Measurements from ENCODE around the gene COPS7A.

COPS7A gene

DNA sequence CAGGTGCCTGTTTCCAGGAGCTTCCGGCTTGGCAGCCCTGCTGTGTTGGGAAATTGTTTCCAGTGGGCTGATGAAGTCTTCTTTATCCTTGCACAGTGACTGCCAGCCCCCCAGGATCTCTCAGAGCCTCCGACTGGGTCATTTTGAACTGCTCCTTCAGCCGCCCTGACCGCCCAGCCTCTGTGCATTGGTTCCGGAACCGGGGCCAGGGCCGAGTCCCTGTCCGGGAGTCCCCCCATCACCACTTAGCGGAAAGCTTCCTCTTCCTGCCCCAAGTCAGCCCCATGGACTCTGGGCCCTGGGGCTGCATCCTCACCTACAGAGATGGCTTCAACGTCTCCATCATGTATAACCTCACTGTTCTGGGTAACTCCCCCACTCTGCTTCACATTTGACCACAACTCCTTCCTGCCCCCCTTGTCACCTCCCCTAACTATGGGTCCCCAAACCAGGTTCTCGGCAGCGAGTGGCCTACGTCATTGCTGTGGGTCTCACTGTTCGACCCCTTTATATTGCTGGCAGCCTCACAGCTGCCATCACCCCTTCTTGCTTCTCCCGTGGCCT, 50.7 kb downstream of the COPS7A start:
- TF ChIP-seq, protein P1, sequence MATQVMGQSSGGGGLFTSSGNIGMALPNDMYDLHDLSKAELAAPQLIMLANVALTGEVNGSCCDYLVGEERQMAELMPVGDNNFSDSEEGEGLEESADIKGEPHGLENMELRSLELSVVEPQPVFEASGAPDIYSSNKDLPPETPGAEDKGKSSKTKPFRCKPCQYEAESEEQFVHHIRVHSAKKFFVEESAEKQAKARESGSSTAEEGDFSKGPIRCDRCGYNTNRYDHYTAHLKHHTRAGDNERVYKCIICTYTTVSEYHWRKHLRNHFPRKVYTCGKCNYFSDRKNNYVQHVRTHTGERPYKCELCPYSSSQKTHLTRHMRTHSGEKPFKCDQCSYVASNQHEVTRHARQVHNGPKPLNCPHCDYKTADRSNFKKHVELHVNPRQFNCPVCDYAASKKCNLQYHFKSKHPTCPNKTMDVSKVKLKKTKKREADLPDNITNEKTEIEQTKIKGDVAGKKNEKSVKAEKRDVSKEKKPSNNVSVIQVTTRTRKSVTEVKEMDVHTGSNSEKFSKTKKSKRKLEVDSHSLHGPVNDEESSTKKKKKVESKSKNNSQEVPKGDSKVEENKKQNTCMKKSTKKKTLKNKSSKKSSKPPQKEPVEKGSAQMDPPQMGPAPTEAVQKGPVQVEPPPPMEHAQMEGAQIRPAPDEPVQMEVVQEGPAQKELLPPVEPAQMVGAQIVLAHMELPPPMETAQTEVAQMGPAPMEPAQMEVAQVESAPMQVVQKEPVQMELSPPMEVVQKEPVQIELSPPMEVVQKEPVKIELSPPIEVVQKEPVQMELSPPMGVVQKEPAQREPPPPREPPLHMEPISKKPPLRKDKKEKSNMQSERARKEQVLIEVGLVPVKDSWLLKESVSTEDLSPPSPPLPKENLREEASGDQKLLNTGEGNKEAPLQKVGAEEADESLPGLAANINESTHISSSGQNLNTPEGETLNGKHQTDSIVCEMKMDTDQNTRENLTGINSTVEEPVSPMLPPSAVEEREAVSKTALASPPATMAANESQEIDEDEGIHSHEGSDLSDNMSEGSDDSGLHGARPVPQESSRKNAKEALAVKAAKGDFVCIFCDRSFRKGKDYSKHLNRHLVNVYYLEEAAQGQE (IDR thresholded peaks at IDR 0.05; ENCODE audit: insufficient read depth in 1 of 2, low read depth in 2 of 2, low read length in 2 of 2): no peak
- TF ChIP-seq SIN3A (IDR thresholded peaks at IDR 0.05; ENCODE audit: borderline replicate concordance, insufficient read depth, low read length) (no peak), POLR2AphosphoS5 (IDR thresholded peaks at IDR 0.05; ENCODE audit: low read depth, low read length) (no peak), TAF1 (IDR thresholded peaks at IDR 0.05; ENCODE audit: borderline replicate concordance, insufficient read depth, low read length) (no peak), FOXP2 (optimal IDR thresholded peaks at IDR 0.05; ENCODE audit: borderline replicate concordance, extremely low read depth, extremely low read length, insufficient read depth) (no peak)

GRCh38 chr12:6775185-6776174, 51.6 kb downstream of the COPS7A start:
- TF ChIP-seq SIN3A (IDR thresholded peaks at IDR 0.05; ENCODE audit: borderline replicate concordance, insufficient read depth, low read length): no peak
- TF ChIP-seq POLR2AphosphoS5 (IDR thresholded peaks at IDR 0.05; ENCODE audit: low read depth, low read length): no peak
- TF ChIP-seq, protein P1 (IDR thresholded peaks at IDR 0.05; ENCODE audit: insufficient read depth in 1 of 2, low read depth in 2 of 2, low read length in 2 of 2): no peak
- no peak for TF ChIP-seq TAF1 (IDR thresholded peaks at IDR 0.05; ENCODE audit: borderline replicate concordance, insufficient read depth, low read length)
- TF ChIP-seq FOXP2 (optimal IDR thresholded peaks at IDR 0.05; ENCODE audit: borderline replicate concordance, extremely low read depth, extremely low read length, insufficient read depth): no peak

DNA sequence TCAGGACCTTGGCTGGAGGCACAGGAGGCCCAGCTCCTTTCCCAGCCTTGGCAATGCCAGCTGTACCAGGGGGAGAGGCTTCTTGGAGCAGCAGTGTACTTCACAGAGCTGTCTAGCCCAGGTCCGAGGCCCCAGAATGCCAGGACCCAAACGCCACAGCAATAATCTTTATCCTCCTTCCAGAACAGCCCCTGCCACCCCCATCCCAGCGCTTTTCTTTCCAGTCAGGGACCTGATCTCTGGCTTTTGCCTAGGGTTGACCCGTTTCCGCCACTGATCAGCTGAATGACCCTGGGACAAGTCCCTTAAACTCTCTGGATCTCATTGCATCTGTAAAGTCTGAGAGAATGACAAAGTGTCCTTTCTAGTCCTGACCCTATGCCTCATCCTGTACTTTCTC, 53.5 kb downstream of the COPS7A start:
- TF ChIP-seq TAF1 (IDR thresholded peaks at IDR 0.05; ENCODE audit: borderline replicate concordance, insufficient read depth, low read length) (no peak), FOXP2 (optimal IDR thresholded peaks at IDR 0.05; ENCODE audit: borderline replicate concordance, extremely low read depth, extremely low read length, insufficient read depth) (no peak), POLR2AphosphoS5 (IDR thresholded peaks at IDR 0.05; ENCODE audit: low read depth, low read length) (no peak), SIN3A (IDR thresholded peaks at IDR 0.05; ENCODE audit: borderline replicate concordance, insufficient read depth, low read length) (no peak)
- TF ChIP-seq, protein P1 (IDR thresholded peaks at IDR 0.05; ENCODE audit: insufficient read depth in 1 of 2, low read depth in 2 of 2, low read length in 2 of 2): no peak

DNA sequence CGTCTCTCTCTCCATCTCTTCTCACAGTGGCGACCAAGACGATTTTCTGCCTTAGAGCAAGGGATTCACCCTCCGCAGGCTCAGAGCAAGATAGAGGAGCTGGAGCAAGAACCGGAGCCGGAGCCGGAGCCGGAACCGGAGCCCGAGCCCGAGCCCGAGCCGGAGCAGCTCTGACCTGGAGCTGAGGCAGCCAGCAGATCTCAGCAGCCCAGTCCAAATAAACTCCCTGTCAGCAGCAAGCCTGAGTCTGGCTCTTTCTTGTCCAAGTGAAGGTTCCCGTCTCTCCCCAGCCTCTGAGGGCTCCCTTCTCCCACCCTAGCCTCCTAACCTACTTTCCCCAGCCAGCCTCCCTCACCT, 54.3 kb downstream of the COPS7A start:
- TF ChIP-seq TAF1 (IDR thresholded peaks at IDR 0.05; ENCODE audit: borderline replicate concordance, insufficient read depth, low read length) (no peak), FOXP2 (optimal IDR thresholded peaks at IDR 0.05; ENCODE audit: borderline replicate concordance, extremely low read depth, extremely low read length, insufficient read depth) (no peak), POLR2AphosphoS5 (IDR thresholded peaks at IDR 0.05; ENCODE audit: low read depth, low read length) (no peak), SIN3A (IDR thresholded peaks at IDR 0.05; ENCODE audit: borderline replicate concordance, insufficient read depth, low read length) (no peak)
- TF ChIP-seq, protein P1 (IDR thresholded peaks at IDR 0.05; ENCODE audit: insufficient read depth in 1 of 2, low read depth in 2 of 2, low read length in 2 of 2): no peak

Measured in PFSK-1 (cell line).